Peyer's patch (tissue), 4 donors: ENCODE results near the gene TNS3. TPM values are rescaled to one million over a fixed set of nuclear protein-coding genes. Genes with fewer than 3 reads are reported as not detected.
A peak's percentile ranks its signal among the peaks of the same experiment; 100 is the strongest.

ENCODE experiments used
- DNase-seq, 3 donors: peaks; one replicate each; pipeline ENCODE4 v3.0.0-alpha.2; 2017 to 2019
- H3K27ac ChIP-seq, 4 donors: fragments of 200-600 bp; sonication (generic); one replicate each; pipeline ENCODE4 v1.5.1; 2016 to 2019
- H3K27me3 ChIP-seq, 2 donors: fragments of 200-600 bp; sonication (generic); one replicate each; pipeline ENCODE4 v1.5.1; 2019
- H3K36me3 ChIP-seq, 3 donors: fragments of 200-600 bp; sonication (generic); one replicate each; pipeline ENCODE4 v1.5.1; 2016 to 2019
- H3K4me1 ChIP-seq, 4 donors: fragments of 200-600 bp; sonication (generic); one replicate each; pipeline ENCODE4 v1.5.1; 2016 to 2019
- H3K4me3 ChIP-seq, 4 donors: fragments of 200-600 bp; sonication (generic); 1 replicate in 3 of 4; 2 replicates in 1 of 4; pipeline ENCODE4 v1.5.1; 2016 to 2019; ENCODE audit warnings: mild to moderate bottlenecking in 1 of 4
- H3K9me3 ChIP-seq, 4 donors: fragments of 200-600 bp; sonication (generic); one replicate each; pipeline ENCODE4 v1.5.1; 2016 to 2019; ENCODE audit warnings: mild to moderate bottlenecking in 1 of 4
- POLR2A ChIP-seq, 2 donors: fragments of 450-650 bp; IDR thresholded peaks; one replicate each; pipeline ENCODE4 v1.5.1; 2017; ENCODE audit warnings: antibody characterized with exemption in 2 of 2, mild to moderate bottlenecking in 2 of 2, moderate library complexity in 2 of 2
- total RNA-seq, 4 donors: library from RNA; depleted of rRNA; stranded (reverse); fragments of >200 nt; gene quantifications; one replicate each; pipeline ENCODE4 v1.1.0, GENCODE V29; 2016
- TF ChIP-seq, protein P1 (sequence below), 6 experiments: fragments of 450-650 bp in 4 of 6; fragments of 200-600 bp in 2 of 6; sonication (generic) in 1 of 6; IDR thresholded peaks; one replicate each; pipeline ENCODE4 v1.5.1; 2017 to 2019; ENCODE audit warnings: antibody characterized with exemption in 6 of 6, mild to moderate bottlenecking in 3 of 6, moderate library complexity in 1 of 6

Gene TNS3
- total RNA-seq, 4 donors from 2014 or later = 79.5 to 157 (median 112) TPM

GRCh38 chr7:47461161-47461560, 120.8 kb downstream of the TNS3 start:
- Histone ChIP-seq H3K27me3 (no peaks in the 10 kb centered on the region), H3K27ac (peak overlapping the region in 3 of 4 donors; percentile 20 to 58 (median 23)), H3K4me3 (no peak overlapping the region), H3K4me1 (peaks cover 0 to 40% (median 9%) of the 10 kb centered on the region in 4 donors), H3K36me3 (peaks cover 0 to 10% (median 0%) of the 10 kb centered on the region in 3 donors), H3K9me3 (no peaks in the 10 kb centered on the region)
- DNase-seq = peak in 1 of 3 donors; percentile 58
- TF ChIP-seq, protein P1, sequence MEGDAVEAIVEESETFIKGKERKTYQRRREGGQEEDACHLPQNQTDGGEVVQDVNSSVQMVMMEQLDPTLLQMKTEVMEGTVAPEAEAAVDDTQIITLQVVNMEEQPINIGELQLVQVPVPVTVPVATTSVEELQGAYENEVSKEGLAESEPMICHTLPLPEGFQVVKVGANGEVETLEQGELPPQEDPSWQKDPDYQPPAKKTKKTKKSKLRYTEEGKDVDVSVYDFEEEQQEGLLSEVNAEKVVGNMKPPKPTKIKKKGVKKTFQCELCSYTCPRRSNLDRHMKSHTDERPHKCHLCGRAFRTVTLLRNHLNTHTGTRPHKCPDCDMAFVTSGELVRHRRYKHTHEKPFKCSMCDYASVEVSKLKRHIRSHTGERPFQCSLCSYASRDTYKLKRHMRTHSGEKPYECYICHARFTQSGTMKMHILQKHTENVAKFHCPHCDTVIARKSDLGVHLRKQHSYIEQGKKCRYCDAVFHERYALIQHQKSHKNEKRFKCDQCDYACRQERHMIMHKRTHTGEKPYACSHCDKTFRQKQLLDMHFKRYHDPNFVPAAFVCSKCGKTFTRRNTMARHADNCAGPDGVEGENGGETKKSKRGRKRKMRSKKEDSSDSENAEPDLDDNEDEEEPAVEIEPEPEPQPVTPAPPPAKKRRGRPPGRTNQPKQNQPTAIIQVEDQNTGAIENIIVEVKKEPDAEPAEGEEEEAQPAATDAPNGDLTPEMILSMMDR (IDR thresholded peaks at IDR 0.05) = no peak
- no peak for TF ChIP-seq POLR2A (IDR thresholded peaks at IDR 0.05)

GRCh38 chr7:47460251-47460989, 121.5 kb downstream of the TNS3 start:
- peak overlapping the region in 2 of 4 donors; percentile 20 to 23 for H3K27ac ChIP-seq

GRCh38 chr7:47458486-47458885, 123.4 kb downstream of the TNS3 start:
- Histone ChIP-seq H3K27ac (peak overlapping the region in 2 of 4 donors; percentile 0 to 6), H3K27me3 (no peaks in the 10 kb centered on the region), H3K9me3 (no peaks in the 10 kb centered on the region), H3K4me3 (no peak overlapping the region), H3K36me3 (no peaks in the 10 kb centered on the region), H3K4me1 (peaks cover 0 to 57% (median 10%) of the 10 kb centered on the region in 4 donors)
- peak in 1 of 3 donors; percentile 40 for DNase-seq
- TF ChIP-seq POLR2A (IDR thresholded peaks at IDR 0.05) = no peak

More at GRCh38 chr7:47460251-47460989, 121.5 kb downstream of the TNS3 start:
- H3K4me3 ChIP-seq = no peak overlapping the region
- peaks cover 0 to 44% (median 9%) of the 10 kb centered on the region in 4 donors for H3K4me1 ChIP-seq
- DNase-seq = peak in 2 of 3 donors; percentile 87 to 89
- no peak for TF ChIP-seq POLR2A (IDR thresholded peaks at IDR 0.05)
- TF ChIP-seq, protein P1 (IDR thresholded peaks at IDR 0.05) = no peak
- H3K9me3 ChIP-seq = no peaks in the 10 kb centered on the region
- H3K27me3 ChIP-seq = no peaks in the 10 kb centered on the region
- H3K36me3 ChIP-seq = peaks cover 0 to 8% (median 0%) of the 10 kb centered on the region in 3 donors

- H3K4me1 ChIP-seq = peaks cover 0 to 59% (median 14%) of the 10 kb centered on the region in 4 donors
- peak overlapping the region in 2 of 4 donors; percentile 0 to 6 for H3K27ac ChIP-seq
- H3K9me3 ChIP-seq = no peaks in the 10 kb centered on the region
- H3K36me3 ChIP-seq = no peaks in the 10 kb centered on the region
- H3K27me3 ChIP-seq = no peaks in the 10 kb centered on the region
- TF ChIP-seq POLR2A (IDR thresholded peaks at IDR 0.05) = no peak
- peak in 1 of 3 donors; percentile 84 for DNase-seq
- H3K4me3 ChIP-seq = no peak overlapping the region
Observed at GRCh38 chr7:47458057-47458456, 123.9 kb downstream of the TNS3 start.

DNA sequence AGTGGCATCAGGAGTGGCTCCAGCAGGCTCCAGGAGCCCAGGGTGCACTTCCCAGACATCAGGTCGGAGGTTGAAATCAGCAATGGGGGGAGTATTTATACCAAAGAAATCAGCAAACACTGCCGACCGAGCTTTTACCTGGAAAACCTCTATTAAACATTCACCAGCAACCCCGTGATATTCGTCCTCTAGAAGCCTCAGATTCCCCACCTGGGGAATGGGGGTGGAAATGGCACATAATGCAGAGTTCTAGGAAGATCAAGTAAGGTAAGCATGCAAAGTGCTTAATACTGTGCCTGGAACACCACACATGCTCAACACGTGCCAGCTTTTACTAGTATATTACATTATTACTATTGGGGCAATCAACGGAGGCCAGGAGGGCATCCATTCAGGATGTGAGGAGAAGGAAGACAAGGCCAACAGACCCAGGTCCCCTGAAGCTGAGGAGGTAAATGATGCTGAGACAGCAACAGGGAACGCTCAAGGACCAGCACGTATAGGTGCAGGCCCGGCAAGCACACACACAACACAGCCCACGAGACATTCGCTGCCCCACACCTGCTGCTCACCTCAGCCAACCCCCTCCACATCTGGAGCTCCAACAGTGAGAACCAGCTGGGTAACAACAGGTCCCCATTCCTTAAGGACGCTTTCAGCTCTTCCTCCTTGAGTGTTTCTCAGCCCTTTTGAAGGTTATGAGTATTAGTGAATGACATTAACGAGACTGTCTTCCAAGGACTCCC, 125.5 kb downstream of the TNS3 start:
- no peaks in the 10 kb centered on the region for H3K36me3 ChIP-seq
- DNase-seq = peak in 1 of 3 donors; percentile 76
- no peaks in the 10 kb centered on the region for H3K9me3 ChIP-seq
- H3K4me3 ChIP-seq = no peak overlapping the region
- no peaks in the 10 kb centered on the region for H3K27me3 ChIP-seq
- TF ChIP-seq POLR2A (IDR thresholded peaks at IDR 0.05) = no peak
- TF ChIP-seq, protein P1 (IDR thresholded peaks at IDR 0.05) = no peak
- peaks cover 0 to 69% (median 12%) of the 10 kb centered on the region in 4 donors for H3K4me1 ChIP-seq
- peak overlapping the region in 1 of 4 donors; percentile 54 for H3K27ac ChIP-seq

GRCh38 chr7:47455872-47456185, 126.1 kb downstream of the TNS3 start:
- H3K4me1 ChIP-seq = peaks cover 0 to 64% (median 7%) of the 10 kb centered on the region in 4 donors
- no peaks in the 10 kb centered on the region for H3K9me3 ChIP-seq
- no peaks in the 10 kb centered on the region for H3K27me3 ChIP-seq
- TF ChIP-seq, protein P1 (IDR thresholded peaks at IDR 0.05) = no peak
- no peak for TF ChIP-seq POLR2A (IDR thresholded peaks at IDR 0.05)
- H3K4me3 ChIP-seq = no peak overlapping the region
- H3K36me3 ChIP-seq = no peaks in the 10 kb centered on the region
- no peak overlapping the region for H3K27ac ChIP-seq
- DNase-seq = peak in 1 of 3 donors; percentile 41
